Pancreas (tissue), 10 donors: ENCODE measurements around the gene ARTN. TPM values are rescaled to one million over a fixed set of nuclear protein-coding genes. Genes with fewer than 3 reads are reported as not detected.

Experiments
- ATAC-seq, 4 donors: fragments of 200-7000 bp; cut with Tn5 transposase; one replicate each; pipeline versions ENCODE4 v1.8.0 to v1.9.1; 2020; ENCODE audit warnings: mild to moderate bottlenecking in 4 of 4, moderate library complexity in 4 of 4
- DNase-seq, 6 donors: peaks; one replicate each; pipeline ENCODE4 v3.0.0-alpha.2; 2020
- FAIRE-seq: peaks from 2 replicates; lab custom pipeline; 2012; peaks lifted over from hg19 to GRCh38; lab: Jason Lieb, UNC
- H3K27ac ChIP-seq, 4 donors: fragments of 200-600 bp; sonication (generic); 1 replicate in 3 of 4; 2 replicates in 1 of 4; pipeline versions ENCODE4 v1.5.0 to v1.8.0; 2020
- H3K27me3 ChIP-seq, 4 donors: fragments of 200-600 bp; one replicate each; pipeline ENCODE4 v1.8.0; 2021
- H3K36me3 ChIP-seq, 3 donors: fragments of 200-600 bp; sonication (generic) in 1 of 3; one replicate each; pipeline versions ENCODE4 v1.5.0 to v1.8.0; 2020 to 2021
- H3K4me1 ChIP-seq, 3 donors: fragments of 200-600 bp; one replicate each; pipeline ENCODE4 v1.8.0; 2021
- H3K4me3 ChIP-seq, 4 donors: fragments of 200-600 bp; sonication (generic) in 2 of 4; one replicate each; pipeline versions ENCODE4 v1.5.0 to v1.8.0; 2020 to 2021
- H3K9me3 ChIP-seq, 4 donors: fragments of 200-600 bp; one replicate each; pipeline ENCODE4 v1.8.0; 2021
- CTCF ChIP-seq, 4 donors: fragments of 200-600 bp; sonication (generic) in 3 of 4; IDR thresholded peaks; one replicate each; pipeline versions ENCODE4 v1.5.0 to v1.8.0; 2021; ENCODE audit warnings: antibody characterized with exemption in 4 of 4
- WGBS, 2 donors: extraction: QIAGEN DNeasy Blood & Tissue Kit; methylation state at CpG; one replicate each; pipeline ENCODE4 v1.1.7; 2013; 5-methylcytosine and 5-hydroxymethylcytosine counted together
- intact Hi-C, 3 donors: fragments of 100-400 bp; cut with DNase I; formaldehyde crosslinking; loops; one replicate each; pipeline versions ENCODE4 v1.11.1 to v1.14.2; 2022
- polyA plus RNA-seq, 2 donors: library from polyadenylated mRNA; stranded (reverse); fragments of 200-250 nt; gene quantifications; one replicate each; pipeline ENCODE4 v1.2.3, GENCODE V29; 2013
- total RNA-seq, 6 donors: library from RNA; stranded (reverse); fragmentation: NEBNext Ultra II Directional in 4 of 6; extraction: Animal tissue kit (Norgen Biotek cat#: 25700) in 4 of 6; gene quantifications; one replicate each; pipeline versions ENCODE4 v1.2.1 to v1.2.4, GENCODE V29; 2021 to 2023
- donor health status: healthy with polysubstance abuse.
- donor health status: DM: no; HTN: no; CAD: no; lungs with moderate emphysema.
- donor health status: DM: no; HTN: no; CAD: no.
- donor health status: control.
- donor health status: control.
- donor health status: Bipolar disorder and iron deficiency.
- donor health status: DM: yes; HTN: yes; CAD: no.
- donor health status: DM: no; HTN: no; CAD: no.
- donor health status: DM: no; HTN: no; CAD: no.
- donor health status: DM: yes; HTN: yes; CAD: no.

The ARTN gene
- total and polyA plus RNA-seq, 8 donors = 0.87 to 3.2 (median 1.2) TPM

- peak overlapping the region in 1 of 4 donors; percentile 53 for H3K4me3 ChIP-seq
- no peak overlapping the region for H3K27ac ChIP-seq
- no peaks in the 10 kb centered on the region for H3K27me3 ChIP-seq
- no peak for TF ChIP-seq CTCF (IDR thresholded peaks at IDR 0.05)
- ATAC-seq (no peak), DNase-seq (no peak), FAIRE-seq (no peak)
- intact Hi-C loops = no loop called here
- WGBS, 2 donors = 64 to 74% methylated on average over 9 of the region's 9 CpGs
- no peaks in the 10 kb centered on the region for H3K9me3 ChIP-seq
- H3K4me1 ChIP-seq = peaks cover 0 to 31% (median 14%) of the 10 kb centered on the region in 3 donors
- peaks cover 0 to 4% (median 0%) of the 10 kb centered on the region in 3 donors for H3K36me3 ChIP-seq
These were observed 44.0 kb downstream of the ARTN start for GRCh38 chr1:43977376-43978263.

- Histone ChIP-seq H3K27ac (peak overlapping the region in 1 of 4 donors; percentile 33), H3K4me1 (peaks cover 0 to 31% (median 14%) of the 10 kb centered on the region in 3 donors), H3K36me3 (peaks cover 0 to 4% (median 0%) of the 10 kb centered on the region in 3 donors), H3K9me3 (no peaks in the 10 kb centered on the region), H3K27me3 (no peaks in the 10 kb centered on the region), H3K4me3 (peak overlapping the region in 1 of 4 donors; percentile 53)
- intact Hi-C loops = no loop called here
- WGBS, 2 donors = 49 to 53% methylated on average over 5 of the region's 5 CpGs
- no peak for ATAC-seq
- TF ChIP-seq CTCF (IDR thresholded peaks at IDR 0.05) = no peak
- FAIRE-seq = no peak
- DNase-seq = no peak
These were observed 44.6 kb downstream of the ARTN start for GRCh38 chr1:43978264-43978550.

- H3K4me3 ChIP-seq = peak within 1 kb of the TSS; percentile 44 to 86 (median 67)
- DNase-seq (peak in 4 of 6 donors; percentile 60 to 86 (median 72)), FAIRE-seq (no peak), ATAC-seq (peak in 2 of 4 donors; percentile 5 to 23)
- H3K27me3 ChIP-seq = no peaks in the 10 kb centered on the region
- H3K36me3 ChIP-seq = peaks cover 0 to 4% (median 0%) of the 10 kb centered on the region in 3 donors
- peaks cover 0 to 31% (median 14%) of the 10 kb centered on the region in 3 donors for H3K4me1 ChIP-seq
- TF ChIP-seq CTCF (IDR thresholded peaks at IDR 0.05) = no peak
- intact Hi-C loops = no loop called here
- no peaks in the 10 kb centered on the region for H3K9me3 ChIP-seq
- 3 to 4% methylated on average over 47 to 54 of the region's 54 CpGs for WGBS, 2 donors
- peak within 1 kb of the TSS; percentile 64 to 74 (median 69) for H3K27ac ChIP-seq
These were observed 45.1 kb downstream of the ARTN start, which contains the start of gene B4GALT2 for GRCh38 chr1:43978551-43979260. B4GALT2 (plus strand) TSS chr1:43979210; CDS start chr1:43981161, 1,951 bp downstream.

GRCh38 chr1:43979261-43979527 is 45.6 kb downstream of the ARTN start:
- ATAC-seq (no peak), FAIRE-seq (no peak), DNase-seq (no peak)
- intact Hi-C loops = no loop called here
- TF ChIP-seq CTCF (IDR thresholded peaks at IDR 0.05) = no peak
- Histone ChIP-seq H3K4me1 (peaks cover 0 to 27% (median 14%) of the 10 kb centered on the region in 3 donors), H3K4me3 (peak overlapping the region; percentile 44 to 86 (median 67)), H3K27ac (peak overlapping the region; percentile 64 to 74 (median 69)), H3K36me3 (peaks cover 0 to 4% (median 0%) of the 10 kb centered on the region in 3 donors), H3K27me3 (no peaks in the 10 kb centered on the region), H3K9me3 (no peaks in the 10 kb centered on the region)
- 1% methylated on average over 45 of the region's 45 CpGs; no CpG with 5 or more reads in 1 of the 2 donors for WGBS, 2 donors
